ENCODE data around the gene SMTNL2.
A peak's percentile ranks its signal among the peaks of the same experiment; 100 is the strongest.

The SMTNL2 gene

DNA sequence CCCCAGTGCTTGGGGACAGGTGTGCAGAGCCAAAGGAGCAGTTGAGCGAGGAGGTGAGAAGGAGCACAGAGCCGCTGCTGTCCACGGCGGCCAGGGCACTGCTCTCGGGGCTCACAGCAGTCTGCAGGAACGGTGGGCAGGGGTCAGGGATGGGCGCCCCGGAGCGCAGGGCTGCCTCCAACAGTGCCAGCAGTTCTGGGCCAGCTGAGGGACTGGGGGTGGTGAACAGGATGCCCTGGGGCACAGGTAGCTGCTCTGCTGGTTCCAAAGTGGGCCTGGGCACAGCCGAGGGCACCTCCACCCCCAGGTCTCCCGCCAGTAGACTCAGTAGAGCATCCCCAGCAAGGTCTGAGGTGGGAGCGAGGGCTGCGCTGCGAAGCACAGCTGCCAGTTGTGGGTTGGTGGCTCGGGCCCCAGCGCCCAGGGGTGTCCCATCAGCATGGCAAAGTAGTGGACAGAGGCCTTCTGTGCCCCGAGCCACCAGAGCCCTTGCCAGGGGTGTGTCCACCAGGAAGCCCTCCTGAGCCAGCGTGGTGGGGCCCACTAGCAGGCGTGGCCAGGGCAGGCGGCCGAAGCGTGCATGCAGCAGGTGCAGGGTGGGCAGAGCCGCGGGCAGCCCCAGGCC, 25.9 kb upstream of the SMTNL2 start:
- no peak overlapping the region for H3K9ac ChIP-seq (ENCODE audit: low read length)
- H3K4me3 ChIP-seq (ENCODE audit: low read length): no peak overlapping the region
- no peaks in the 10 kb centered on the region for H3K27me3 ChIP-seq (ENCODE audit: control insufficient read depth, insufficient read depth, low read length)
- H3K4me1 ChIP-seq (ENCODE audit: control insufficient read depth, insufficient read depth, low read length): peaks cover 16% of the 10 kb centered on the region
- no peak overlapping the region for H3K27ac ChIP-seq (ENCODE audit: low read depth, low read length)
- no peaks in the 10 kb centered on the region for H3K36me3 ChIP-seq (ENCODE audit: control insufficient read depth, insufficient read depth, low read length)

DNA sequence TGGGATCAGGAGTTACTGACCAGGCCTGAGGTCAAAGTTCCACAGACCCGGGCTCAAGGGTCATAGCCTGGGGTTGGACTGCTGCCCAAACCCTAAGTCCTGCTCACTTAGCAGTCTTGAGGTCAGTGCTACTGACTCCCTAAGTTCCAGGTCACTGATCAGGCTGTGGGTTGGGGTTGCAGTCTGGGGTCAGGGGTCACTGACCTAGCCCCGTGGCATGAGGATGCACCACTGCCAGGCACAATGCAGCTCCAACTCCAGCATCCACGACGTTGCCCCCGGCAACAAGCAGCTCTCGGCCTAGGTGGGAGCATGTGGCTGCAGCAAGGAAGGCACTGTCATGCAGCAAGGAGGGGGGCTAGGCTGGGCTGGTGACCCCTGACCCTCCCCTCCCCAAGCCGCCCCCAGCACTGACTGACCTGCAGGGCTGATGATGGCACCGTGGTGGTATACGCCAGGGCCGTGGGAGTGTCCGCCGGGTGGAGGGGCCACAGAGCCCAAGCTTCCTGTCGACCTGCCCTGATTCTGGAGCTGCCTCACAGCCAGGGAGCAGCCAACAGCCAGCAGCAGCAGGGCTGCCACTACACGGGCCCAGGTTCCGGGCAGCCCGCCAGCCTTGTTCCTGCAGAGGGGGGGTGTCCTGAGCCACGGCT, 25.1 kb upstream of the SMTNL2 start:
- Histone ChIP-seq H3K36me3 (ENCODE audit: control insufficient read depth, insufficient read depth, low read length) (no peaks in the 10 kb centered on the region), H3K4me1 (ENCODE audit: control insufficient read depth, insufficient read depth, low read length) (peaks cover 14% of the 10 kb centered on the region), H3K27ac (ENCODE audit: low read depth, low read length) (no peak overlapping the region), H3K4me3 (ENCODE audit: low read length) (peak overlapping the region; percentile 58), H3K27me3 (ENCODE audit: control insufficient read depth, insufficient read depth, low read length) (no peaks in the 10 kb centered on the region), H3K9ac (ENCODE audit: low read length) (peak overlapping the region; percentile 5)

DNA sequence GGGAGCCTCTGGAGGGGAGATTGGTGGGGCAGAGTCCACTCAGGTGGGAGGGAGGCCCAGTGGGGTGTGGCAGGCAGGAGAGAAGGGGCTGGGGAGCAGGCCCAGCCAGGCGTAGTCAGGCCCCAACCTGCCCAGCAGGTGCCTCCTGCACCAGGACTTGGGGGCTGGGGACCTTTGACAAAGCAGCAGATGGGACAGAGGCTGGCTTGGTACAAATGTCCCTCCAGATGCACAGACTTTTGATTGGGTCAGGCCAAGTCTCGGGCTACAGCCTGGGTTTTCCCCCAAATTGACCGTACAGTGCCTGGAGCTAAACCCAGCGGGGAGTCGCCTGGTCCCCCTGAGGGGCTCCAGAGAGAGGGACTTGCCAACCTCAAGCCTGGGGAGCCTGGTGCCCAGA, 24.4 kb upstream of the SMTNL2 start:
- Histone ChIP-seq H3K27ac (ENCODE audit: low read depth, low read length) (no peak overlapping the region), H3K9ac (ENCODE audit: low read length) (peak overlapping the region; percentile 5), H3K4me3 (ENCODE audit: low read length) (peak overlapping the region; percentile 58), H3K27me3 (ENCODE audit: control insufficient read depth, insufficient read depth, low read length) (no peaks in the 10 kb centered on the region), H3K36me3 (ENCODE audit: control insufficient read depth, insufficient read depth, low read length) (no peaks in the 10 kb centered on the region), H3K4me1 (ENCODE audit: control insufficient read depth, insufficient read depth, low read length) (peaks cover 7% of the 10 kb centered on the region)

DNA sequence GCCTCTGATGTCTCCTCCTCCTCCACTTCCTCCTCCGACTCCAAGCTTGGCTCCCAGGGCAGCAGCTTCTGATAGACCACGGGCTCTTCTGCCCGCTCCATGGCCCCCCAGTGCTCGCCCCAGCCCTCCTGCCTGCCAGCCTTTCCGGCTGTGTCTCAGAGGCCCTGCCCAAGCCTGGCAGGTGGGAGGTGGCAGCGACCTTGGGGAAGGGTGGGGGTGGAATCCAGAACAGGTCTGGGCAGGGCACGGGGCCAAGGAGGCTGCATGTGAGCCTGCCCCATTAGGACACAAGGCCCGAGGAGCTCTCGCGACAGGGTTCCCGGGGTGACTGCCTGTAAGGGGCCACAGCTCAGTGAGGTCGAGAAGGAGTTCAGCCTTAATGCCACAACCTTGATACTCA, 23.9 kb upstream of the SMTNL2 start, which contains the start of gene GGT6:
TSS of gene GGT6 (minus strand) at position 157 of the 400 bp plus-strand sequence. CDS start at position 101, 56 bp downstream.
- peaks cover 7% of the 10 kb centered on the region for H3K4me1 ChIP-seq (ENCODE audit: control insufficient read depth, insufficient read depth, low read length)
- peak within 1 kb of the TSS; percentile 5 for H3K9ac ChIP-seq (ENCODE audit: low read length)
- no peaks in the 10 kb centered on the region for H3K36me3 ChIP-seq (ENCODE audit: control insufficient read depth, insufficient read depth, low read length)
- H3K4me3 ChIP-seq (ENCODE audit: low read length): peak within 1 kb of the TSS; percentile 58
- no peak within 1 kb of the TSS for H3K27ac ChIP-seq (ENCODE audit: low read depth, low read length)
- H3K27me3 ChIP-seq (ENCODE audit: control insufficient read depth, insufficient read depth, low read length): no peaks in the 10 kb centered on the region

DNA sequence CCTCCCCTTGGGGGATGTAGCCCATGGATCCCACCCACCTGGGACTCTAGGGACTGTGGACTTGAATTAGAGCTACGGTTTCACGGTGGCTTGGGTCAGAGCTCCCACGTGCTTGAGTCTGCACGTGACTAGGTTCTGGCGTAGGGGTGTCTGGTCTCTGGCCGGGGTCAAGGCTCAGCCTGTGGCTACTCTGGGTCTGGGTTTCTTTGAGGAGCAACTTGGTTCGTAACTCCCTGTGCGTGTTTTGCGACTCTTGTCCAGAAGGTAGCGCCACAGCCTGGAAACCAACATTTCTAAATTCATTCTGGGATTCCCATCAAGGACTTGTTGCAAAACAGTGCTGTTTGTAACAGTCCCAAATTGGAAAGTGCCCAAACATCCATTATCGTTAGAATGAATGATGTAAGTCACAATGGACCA, 23.5 kb upstream of the SMTNL2 start:
- Histone ChIP-seq H3K27me3 (ENCODE audit: control insufficient read depth, insufficient read depth, low read length) (no peaks in the 10 kb centered on the region), H3K36me3 (ENCODE audit: control insufficient read depth, insufficient read depth, low read length) (no peaks in the 10 kb centered on the region), H3K4me1 (ENCODE audit: control insufficient read depth, insufficient read depth, low read length) (peaks cover 4% of the 10 kb centered on the region), H3K9ac (ENCODE audit: low read length) (no peak overlapping the region), H3K27ac (ENCODE audit: low read depth, low read length) (no peak overlapping the region), H3K4me3 (ENCODE audit: low read length) (peak overlapping the region; percentile 58)

DNA sequence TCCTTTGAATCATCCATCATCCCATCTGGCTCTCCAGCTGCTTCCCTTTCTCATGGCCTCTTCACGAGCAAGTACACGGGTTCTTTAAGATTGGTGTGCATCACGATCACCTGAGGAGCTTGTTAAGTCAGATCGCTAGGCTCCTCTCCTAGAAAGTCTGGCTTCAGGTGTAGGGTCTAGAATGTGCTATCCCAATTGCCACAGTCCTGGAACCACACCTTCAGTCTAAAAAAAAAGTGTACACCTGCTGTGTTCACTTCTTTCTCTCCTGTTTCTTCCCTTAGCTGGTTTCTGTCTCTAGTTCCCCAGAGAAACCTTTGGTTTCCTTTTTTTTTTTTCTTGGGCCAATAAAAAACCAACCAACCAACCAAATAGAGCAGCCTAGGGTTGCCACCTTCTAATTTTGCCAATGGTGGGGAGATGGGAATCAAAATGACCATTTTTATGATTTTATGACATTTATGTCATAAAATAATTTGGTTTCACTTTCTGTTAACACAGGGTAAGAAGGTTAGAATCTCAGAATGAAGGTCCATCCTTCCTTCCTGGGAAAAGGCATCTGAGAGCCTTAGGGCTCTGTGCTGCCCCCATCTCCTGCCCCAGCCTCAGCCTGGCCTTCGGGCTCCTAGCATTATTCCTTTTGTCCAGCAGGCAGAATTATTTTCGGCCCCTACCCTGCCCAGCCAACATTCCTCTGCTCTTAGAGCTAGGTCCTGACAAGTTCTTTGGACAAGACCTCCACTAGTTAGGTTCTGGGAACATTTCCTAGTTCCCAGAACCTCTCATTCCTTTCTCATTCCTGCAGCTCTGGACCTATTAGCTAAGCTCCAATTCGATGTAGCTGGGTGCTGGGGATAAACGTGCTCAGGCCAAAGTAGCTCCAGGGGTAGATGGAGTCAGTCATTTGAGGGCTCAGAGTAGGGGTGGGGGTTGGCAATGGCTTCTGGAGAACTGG, 22.0 kb upstream of the SMTNL2 start:
- no peak overlapping the region for H3K27ac ChIP-seq (ENCODE audit: low read depth, low read length)
- H3K4me3 ChIP-seq (ENCODE audit: low read length): no peak overlapping the region
- no peaks in the 10 kb centered on the region for H3K27me3 ChIP-seq (ENCODE audit: control insufficient read depth, insufficient read depth, low read length)

GRCh38 chr17:4565209-4566141, 18.9 kb upstream of the SMTNL2 start:
- Histone ChIP-seq H3K4me1 (ENCODE audit: control insufficient read depth, insufficient read depth, low read length) (no peaks in the 10 kb centered on the region), H3K9ac (ENCODE audit: low read length) (no peak overlapping the region), H3K27ac (ENCODE audit: low read depth, low read length) (no peak overlapping the region)

More for the DNA sequence above, 22.0 kb upstream of the SMTNL2 start:
- no peaks in the 10 kb centered on the region for H3K4me1 ChIP-seq (ENCODE audit: control insufficient read depth, insufficient read depth, low read length)
- H3K36me3 ChIP-seq (ENCODE audit: control insufficient read depth, insufficient read depth, low read length): no peaks in the 10 kb centered on the region
- H3K9ac ChIP-seq (ENCODE audit: low read length): no peak overlapping the region

GRCh38 chr17:4566785-4567184, 17.5 kb upstream of the SMTNL2 start:
- Histone ChIP-seq H3K27ac (ENCODE audit: low read depth, low read length) (no peak overlapping the region), H3K4me3 (ENCODE audit: low read length) (no peak overlapping the region), H3K4me1 (ENCODE audit: control insufficient read depth, insufficient read depth, low read length) (no peaks in the 10 kb centered on the region), H3K36me3 (ENCODE audit: control insufficient read depth, insufficient read depth, low read length) (no peaks in the 10 kb centered on the region), H3K27me3 (ENCODE audit: control insufficient read depth, insufficient read depth, low read length) (no peaks in the 10 kb centered on the region), H3K9ac (ENCODE audit: low read length) (no peak overlapping the region)

More at GRCh38 chr17:4565209-4566141, 18.9 kb upstream of the SMTNL2 start:
- H3K36me3 ChIP-seq (ENCODE audit: control insufficient read depth, insufficient read depth, low read length): no peaks in the 10 kb centered on the region
- H3K4me3 ChIP-seq (ENCODE audit: low read length): no peak overlapping the region
- H3K27me3 ChIP-seq (ENCODE audit: control insufficient read depth, insufficient read depth, low read length): no peaks in the 10 kb centered on the region

GRCh38 chr17:4569591-4569990, 14.7 kb upstream of the SMTNL2 start:
- Histone ChIP-seq H3K9ac (ENCODE audit: low read length) (no peak overlapping the region), H3K27me3 (ENCODE audit: control insufficient read depth, insufficient read depth, low read length) (no peaks in the 10 kb centered on the region), H3K36me3 (ENCODE audit: control insufficient read depth, insufficient read depth, low read length) (no peaks in the 10 kb centered on the region), H3K4me3 (ENCODE audit: low read length) (no peak overlapping the region), H3K4me1 (ENCODE audit: control insufficient read depth, insufficient read depth, low read length) (no peaks in the 10 kb centered on the region), H3K27ac (ENCODE audit: low read depth, low read length) (no peak overlapping the region)

DNA sequence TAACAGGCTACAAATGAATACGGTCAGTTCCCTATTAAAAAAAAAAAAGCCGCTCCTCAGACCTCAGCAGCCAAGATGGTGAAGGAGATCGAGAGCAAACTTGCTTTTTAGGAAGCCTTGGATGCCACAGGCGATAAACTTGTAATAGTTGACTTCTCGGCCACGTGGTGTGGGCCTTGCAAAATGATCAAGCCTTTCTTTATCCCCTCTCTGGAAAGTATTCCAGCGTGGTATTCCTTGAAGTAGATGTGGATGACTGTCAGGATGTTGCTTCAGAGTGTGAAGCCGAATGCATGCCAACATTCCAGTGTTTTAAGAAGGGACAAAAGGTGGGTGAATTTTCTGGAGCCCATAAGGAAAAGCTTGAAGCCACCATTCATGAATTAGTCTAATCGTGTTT, 12.2 kb upstream of the SMTNL2 start:
- no peak overlapping the region for H3K27ac ChIP-seq (ENCODE audit: low read depth, low read length)
- H3K36me3 ChIP-seq (ENCODE audit: control insufficient read depth, insufficient read depth, low read length): no peaks in the 10 kb centered on the region
- H3K4me1 ChIP-seq (ENCODE audit: control insufficient read depth, insufficient read depth, low read length): no peaks in the 10 kb centered on the region
- no peak overlapping the region for H3K4me3 ChIP-seq (ENCODE audit: low read length)
- H3K9ac ChIP-seq (ENCODE audit: low read length): no peak overlapping the region
- no peaks in the 10 kb centered on the region for H3K27me3 ChIP-seq (ENCODE audit: control insufficient read depth, insufficient read depth, low read length)

DNA sequence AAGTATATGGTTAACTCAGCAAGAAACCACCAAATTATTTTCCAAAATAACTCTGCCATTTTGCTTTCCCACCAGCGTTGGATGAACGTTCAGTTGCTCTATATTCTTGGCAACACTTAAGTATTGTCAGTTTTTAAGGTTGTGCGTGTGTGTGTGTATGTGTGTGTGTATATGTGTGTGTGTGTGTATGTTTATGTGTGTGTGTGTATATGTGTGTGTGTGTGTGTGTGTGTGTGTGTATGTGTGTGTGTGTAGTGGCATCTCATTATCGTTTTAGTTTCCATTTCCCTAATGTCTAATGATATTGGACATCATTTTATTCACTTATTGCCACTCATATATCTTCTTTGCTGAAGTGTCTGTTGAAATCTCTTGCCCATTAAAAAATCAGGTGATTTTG, 11.2 kb upstream of the SMTNL2 start:
- Histone ChIP-seq H3K4me1 (ENCODE audit: control insufficient read depth, insufficient read depth, low read length) (no peaks in the 10 kb centered on the region), H3K27ac (ENCODE audit: low read depth, low read length) (no peak overlapping the region), H3K36me3 (ENCODE audit: control insufficient read depth, insufficient read depth, low read length) (no peaks in the 10 kb centered on the region), H3K4me3 (ENCODE audit: low read length) (no peak overlapping the region), H3K27me3 (ENCODE audit: control insufficient read depth, insufficient read depth, low read length) (no peaks in the 10 kb centered on the region), H3K9ac (ENCODE audit: low read length) (no peak overlapping the region)

All from rectal smooth muscle tissue (tissue), 1 donor.